Spleen (tissue), 11 donors: ENCODE data around the gene TMX4. TPM values are rescaled to one million over a fixed set of nuclear protein-coding genes. Genes with fewer than 3 reads are reported as not detected.

Source experiments
- DNase-seq: peaks from one replicate; pipeline ENCODE4 v3.0.0-alpha.2; 2020
- H3K27ac ChIP-seq, 8 donors: fragments of 200-600 bp; sonication (generic) in 7 of 8; 1 replicate in 4 of 8; 2 replicates in 4 of 8; pipeline versions ENCODE4 v1.5.0 to v1.8.0; 2016 to 2021; ENCODE audit warnings: inconsistent platforms in 4 of 8, mild to moderate bottlenecking in 4 of 8, moderate library complexity in 1 of 8
- H3K27me3 ChIP-seq, 7 donors: fragments of 200-600 bp; sonication (generic) in 6 of 7; replicated peaks in 1 of 7; 1 replicate in 4 of 7; 2 replicates in 3 of 7; pipeline versions ENCODE4 v1.5.0 to v1.8.0; 2016 to 2021; ENCODE audit warnings: inconsistent platforms in 3 of 7, mild to moderate bottlenecking in 1 of 7
- H3K36me3 ChIP-seq, 6 donors: fragments of 200-600 bp; sonication (generic) in 5 of 6; 1 replicate in 4 of 6; 2 replicates in 2 of 6; pipeline versions ENCODE4 v1.5.0 to v1.8.0; 2016 to 2021; ENCODE audit warnings: inconsistent platforms in 2 of 6
- H3K4me1 ChIP-seq, 6 donors: fragments of 200-600 bp; sonication (generic) in 5 of 6; 1 replicate in 3 of 6; 2 replicates in 3 of 6; pipeline versions ENCODE4 v1.5.0 to v1.8.0; 2016 to 2021; ENCODE audit warnings: inconsistent platforms in 3 of 6
- H3K4me3 ChIP-seq, 8 donors: fragments of 200-600 bp; sonication (generic) in 7 of 8; 1 replicate in 4 of 8; 2 replicates in 4 of 8; pipeline versions ENCODE4 v1.5.0 to v1.8.0; 2016 to 2021; ENCODE audit warnings: inconsistent platforms in 4 of 8, mild to moderate bottlenecking in 4 of 8, moderate library complexity in 2 of 8
- H3K9me3 ChIP-seq, 8 donors: fragments of 200-600 bp; sonication (generic) in 7 of 8; 1 replicate in 4 of 8; 2 replicates in 4 of 8; pipeline versions ENCODE4 v1.5.0 to v1.8.0; 2016 to 2021; ENCODE audit warnings: inconsistent platforms in 4 of 8
- POLR2A ChIP-seq, 3 donors: fragments of 450-650 bp; IDR thresholded peaks; one replicate each; pipeline ENCODE4 v1.5.1; 2017; ENCODE audit warnings: antibody characterized with exemption in 3 of 3, mild to moderate bottlenecking in 1 of 3
- POLR2AphosphoS5 ChIP-seq, 3 donors: sonication (generic); formaldehyde crosslinking; IDR thresholded peaks; one replicate each; pipeline ENCODE4 v1.5.1; 2017; ENCODE audit warnings: antibody characterized with exemption in 3 of 3
- WGBS, 5 donors: extraction: QIAGEN DNeasy Blood & Tissue Kit in 3 of 5; methylation state at CpG; one replicate each; pipeline versions ENCODE4 v1.1.5 to v1.1.7; 2013 to 2018; 5-methylcytosine and 5-hydroxymethylcytosine counted together
- intact Hi-C: fragments of 100-400 bp; cut with DNase I; formaldehyde crosslinking; loops from one replicate; pipeline ENCODE4 v1.15.0; 2023; ENCODE audit warnings: low total_unique reads
- polyA plus RNA-seq, 3 donors: library from polyadenylated mRNA; stranded (reverse); fragments of 200-250 nt; gene quantifications; one replicate each; pipeline ENCODE4 v1.2.1, GENCODE V29; 2013
- total RNA-seq, 7 donors: library from RNA; depleted of rRNA in 3 of 7; stranded (reverse); fragments of >200 nt in 3 of 7; fragmentation: NEBNext Ultra II Directional in 4 of 7; extraction: Animal tissue kit (Norgen Biotek cat#: 25700) in 4 of 7; gene quantifications; one replicate each; pipeline versions ENCODE4 v1.1.0 to v1.2.1, GENCODE V29; 2016 to 2021
- TF ChIP-seq, protein P1 (sequence below), 11 experiments: fragments of 200-600 bp in 7 of 11; fragments of 450-650 bp in 4 of 11; sonication (generic) in 4 of 11; IDR thresholded peaks in 8 of 11; conservative IDR thresholded peaks in 3 of 11; 1 replicate in 7 of 11; 2 replicates in 4 of 11; pipeline versions ENCODE4 v1.4.0 to v1.8.0; 2016 to 2021; ENCODE audit warnings: antibody characterized with exemption in 11 of 11, inconsistent platforms in 4 of 11, mild to moderate bottlenecking in 1 of 11
- donor health status: healthy with polysubstance abuse.
- donor health status: DM: no; HTN: no; CAD: no; lungs with moderate emphysema.
- donor health status: DM: no; HTN: no; CAD: no.
- donor health status: Bipolar disorder and iron deficiency.
- donor health status: healthy.
- donor health status: DM: no; HTN: no; CAD: no.
- donor health status: DM: yes; HTN: yes; CAD: no.

TMX4 gene
- total and polyA plus RNA-seq, 10 donors, result 7.5 to 56.3 (median 38.2) TPM

DNA sequence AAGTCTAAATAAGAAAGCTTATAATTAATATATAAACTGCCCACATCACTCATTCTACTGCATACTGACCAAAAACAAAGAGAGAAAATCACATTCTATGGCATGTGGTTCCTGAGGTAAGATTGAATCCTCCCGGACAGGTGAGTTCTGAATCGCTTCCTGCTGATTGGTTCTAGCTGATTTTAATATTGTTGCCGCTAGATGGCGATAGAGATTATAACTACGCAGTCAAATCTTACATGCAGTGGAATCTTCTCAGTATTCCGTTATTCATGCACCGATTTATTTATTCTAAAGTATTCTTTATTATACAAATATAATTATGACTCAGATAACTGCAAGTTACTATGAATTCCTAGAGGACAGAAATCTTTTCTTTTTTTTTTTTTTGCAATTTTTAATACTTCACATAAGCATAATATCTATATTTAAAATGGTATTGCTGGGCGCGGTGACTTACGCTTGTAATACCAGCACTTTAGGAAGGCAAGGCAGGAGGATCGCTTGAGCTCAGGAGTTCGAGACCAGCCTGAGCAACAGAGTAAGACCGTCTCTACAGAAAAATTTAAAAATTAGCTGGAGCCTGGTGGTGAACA is 24.2 kb upstream of the TMX4 start:
- H3K27me3 ChIP-seq, result peaks cover 0 to 14% (median 0%) of the 10 kb centered on the region in 7 donors
- H3K36me3 ChIP-seq, result no peaks in the 10 kb centered on the region
- 34 to 38% (median 35%) methylated on average over 13 of the region's 13 CpGs for WGBS, 5 donors
- H3K9me3 ChIP-seq, result no peaks in the 10 kb centered on the region
- DNase-seq, result no peak
- H3K27ac ChIP-seq, result no peak overlapping the region
- peaks cover 0 to 7% (median 6%) of the 10 kb centered on the region in 6 donors for H3K4me1 ChIP-seq
- TF ChIP-seq POLR2A (IDR thresholded peaks at IDR 0.05), result no peak
- TF ChIP-seq, protein P1, sequence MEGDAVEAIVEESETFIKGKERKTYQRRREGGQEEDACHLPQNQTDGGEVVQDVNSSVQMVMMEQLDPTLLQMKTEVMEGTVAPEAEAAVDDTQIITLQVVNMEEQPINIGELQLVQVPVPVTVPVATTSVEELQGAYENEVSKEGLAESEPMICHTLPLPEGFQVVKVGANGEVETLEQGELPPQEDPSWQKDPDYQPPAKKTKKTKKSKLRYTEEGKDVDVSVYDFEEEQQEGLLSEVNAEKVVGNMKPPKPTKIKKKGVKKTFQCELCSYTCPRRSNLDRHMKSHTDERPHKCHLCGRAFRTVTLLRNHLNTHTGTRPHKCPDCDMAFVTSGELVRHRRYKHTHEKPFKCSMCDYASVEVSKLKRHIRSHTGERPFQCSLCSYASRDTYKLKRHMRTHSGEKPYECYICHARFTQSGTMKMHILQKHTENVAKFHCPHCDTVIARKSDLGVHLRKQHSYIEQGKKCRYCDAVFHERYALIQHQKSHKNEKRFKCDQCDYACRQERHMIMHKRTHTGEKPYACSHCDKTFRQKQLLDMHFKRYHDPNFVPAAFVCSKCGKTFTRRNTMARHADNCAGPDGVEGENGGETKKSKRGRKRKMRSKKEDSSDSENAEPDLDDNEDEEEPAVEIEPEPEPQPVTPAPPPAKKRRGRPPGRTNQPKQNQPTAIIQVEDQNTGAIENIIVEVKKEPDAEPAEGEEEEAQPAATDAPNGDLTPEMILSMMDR (IDR thresholded peaks at IDR 0.05 in 8 of 11, conservative IDR thresholded peaks at IDR 0.05 in 3 of 11), result peak; percentile 39 to 82 (median 65)
- H3K4me3 ChIP-seq, result no peak overlapping the region
- intact Hi-C loops, result loop anchor here (5.0 to 10.0 kb wide), 2 partner anchors 341 to 679 kb away; no protein-coding TSS in a partner anchor

DNA sequence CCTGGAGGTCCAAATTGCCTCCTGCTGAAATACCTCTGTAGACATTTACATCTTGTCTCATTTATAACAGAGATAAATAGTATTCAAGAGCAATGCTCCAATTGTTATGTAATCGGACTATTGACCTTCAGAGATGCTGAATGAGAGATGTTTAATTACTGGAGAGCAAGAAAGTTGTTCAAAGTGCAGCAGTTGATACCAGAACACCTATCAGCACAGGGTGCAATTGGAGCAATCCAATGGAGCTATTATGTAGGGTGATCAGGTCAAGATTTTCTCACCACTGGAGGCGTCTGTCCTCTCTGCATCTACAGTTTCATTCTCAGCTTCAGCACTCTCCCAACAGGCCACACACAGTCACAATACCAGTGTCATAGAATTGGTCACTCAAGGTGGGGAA is 19.5 kb upstream of the TMX4 start:
- Histone ChIP-seq H3K27me3 (peaks cover 0 to 8% (median 0%) of the 10 kb centered on the region in 7 donors), H3K27ac (no peak overlapping the region), H3K4me3 (no peak overlapping the region), H3K9me3 (no peaks in the 10 kb centered on the region), H3K36me3 (no peaks in the 10 kb centered on the region), H3K4me1 (peaks cover 0 to 7% (median 6%) of the 10 kb centered on the region in 6 donors)
- intact Hi-C loops, result no loop called here
- WGBS, 5 donors, result 71 to 90% (median 81%) methylated on average over 2 of the region's 2 CpGs
- no peak for DNase-seq
- TF ChIP-seq POLR2AphosphoS5 (IDR thresholded peaks at IDR 0.05) (no peak), POLR2A (IDR thresholded peaks at IDR 0.05) (no peak)
- TF ChIP-seq, protein P1 (IDR thresholded peaks at IDR 0.05 in 8 of 11, conservative IDR thresholded peaks at IDR 0.05 in 3 of 11), result no peak

DNA sequence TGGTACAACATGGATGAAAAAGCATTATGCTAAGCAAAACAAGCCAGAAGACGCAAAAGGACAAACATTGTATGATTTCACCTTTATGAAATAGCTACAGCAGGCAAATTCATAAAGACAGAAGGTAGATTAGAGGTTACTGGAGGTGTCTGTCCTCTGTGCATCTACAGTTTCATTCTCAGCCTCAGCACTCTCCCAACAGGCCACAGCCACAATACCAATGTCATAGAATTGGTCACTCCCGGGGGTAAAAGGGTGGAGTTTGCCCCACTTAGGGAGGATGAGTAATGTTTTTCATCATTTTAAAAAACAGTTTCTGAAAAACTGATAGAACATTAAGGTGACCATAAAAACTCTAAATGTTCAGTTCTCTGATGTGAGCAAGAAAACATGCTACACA is 17.2 kb upstream of the TMX4 start:
- H3K4me3 ChIP-seq, result no peak overlapping the region
- H3K36me3 ChIP-seq, result no peaks in the 10 kb centered on the region
- no peak for DNase-seq
- H3K27ac ChIP-seq, result no peak overlapping the region
- no peak for TF ChIP-seq POLR2AphosphoS5 (IDR thresholded peaks at IDR 0.05)
- TF ChIP-seq, protein P1 (IDR thresholded peaks at IDR 0.05 in 8 of 11, conservative IDR thresholded peaks at IDR 0.05 in 3 of 11), result no peak
- no peak for TF ChIP-seq POLR2A (IDR thresholded peaks at IDR 0.05)
- H3K9me3 ChIP-seq, result no peaks in the 10 kb centered on the region
- H3K27me3 ChIP-seq, result peaks cover 0 to 5% (median 0%) of the 10 kb centered on the region in 7 donors
- intact Hi-C loops, result no loop called here
- WGBS, 5 donors, result 80 to 95% (median 88%) methylated on average over 2 of the region's 2 CpGs
- no peaks in the 10 kb centered on the region for H3K4me1 ChIP-seq

DNA sequence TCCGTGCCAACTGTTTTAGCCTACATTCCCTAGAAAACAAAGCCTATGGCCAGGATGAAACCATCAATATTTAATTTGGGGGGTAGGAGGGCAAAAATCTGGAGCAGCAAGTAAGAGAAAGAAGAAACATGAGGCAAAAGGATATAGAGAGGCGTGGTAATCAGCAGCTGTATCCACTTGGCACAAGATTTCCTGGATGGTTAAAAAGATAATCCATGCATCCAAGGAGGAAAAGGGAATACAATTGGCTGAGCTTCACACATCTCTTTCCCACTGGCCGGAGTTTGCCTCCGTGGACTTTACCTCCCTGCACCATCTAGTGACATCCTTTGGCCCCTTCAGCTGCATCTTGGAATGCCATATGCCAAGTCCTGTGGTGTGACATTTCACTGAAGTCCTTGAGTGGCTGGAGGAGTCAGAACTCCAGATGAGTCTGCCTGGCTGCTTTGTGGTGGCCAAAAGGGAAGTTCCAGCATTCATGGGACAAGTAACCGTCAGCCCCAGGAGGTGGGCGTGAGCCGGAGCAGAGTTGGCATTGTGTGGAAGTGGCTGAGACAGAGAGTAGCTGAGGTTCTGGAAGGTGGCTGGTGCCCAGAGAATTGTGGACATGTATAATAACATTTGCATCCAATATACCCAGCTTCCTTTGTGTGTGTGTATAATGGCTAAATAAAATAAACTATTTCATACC is 13.7 kb upstream of the TMX4 start:
- Histone ChIP-seq H3K4me3 (no peak overlapping the region), H3K4me1 (no peaks in the 10 kb centered on the region), H3K27me3 (no peaks in the 10 kb centered on the region), H3K9me3 (no peaks in the 10 kb centered on the region), H3K36me3 (no peaks in the 10 kb centered on the region), H3K27ac (no peak overlapping the region)
- intact Hi-C loops, result no loop called here
- TF ChIP-seq POLR2A (IDR thresholded peaks at IDR 0.05), result no peak
- TF ChIP-seq, protein P1 (IDR thresholded peaks at IDR 0.05 in 8 of 11, conservative IDR thresholded peaks at IDR 0.05 in 3 of 11), result no peak
- no peak for TF ChIP-seq POLR2AphosphoS5 (IDR thresholded peaks at IDR 0.05)
- 76 to 88% (median 80%) methylated on average over 7 of the region's 7 CpGs for WGBS, 5 donors
- DNase-seq, result no peak
